ENCODE data around the gene FNDC7.

The FNDC7 gene

GRCh38 chr1:108717774-108718316 is 5.1 kb downstream of the FNDC7 start:
- Histone ChIP-seq H3K27ac (no peak overlapping the region), H3K4me2 (no peak overlapping the region), H3K9ac (no peak overlapping the region), H3K27me3 (no peaks in the 10 kb centered on the region), H4K20me1 (no peaks in the 10 kb centered on the region), H3K4me1 (peaks cover 5% of the 10 kb centered on the region), H3K36me3 (no peaks in the 10 kb centered on the region), H3K9me3 (no peaks in the 10 kb centered on the region), H3K4me3 (no peak overlapping the region)
- TF ChIP-seq Cebpa-rat (IDR thresholded peaks at IDR 0.05): no peak

- no peak overlapping the region for H3K9ac ChIP-seq
- H3K4me2 ChIP-seq: no peak overlapping the region
- no peak overlapping the region for H3K27ac ChIP-seq
- peaks cover 5% of the 10 kb centered on the region for H3K4me1 ChIP-seq
- TF ChIP-seq Cebpa-rat (IDR thresholded peaks at IDR 0.05): no peak
- H3K27me3 ChIP-seq: no peaks in the 10 kb centered on the region
- no peaks in the 10 kb centered on the region for H4K20me1 ChIP-seq
- H3K4me3 ChIP-seq: no peak overlapping the region
- H3K9me3 ChIP-seq: no peaks in the 10 kb centered on the region
- no peaks in the 10 kb centered on the region for H3K36me3 ChIP-seq
Observed at GRCh38 chr1:108718927-108719655, 6.4 kb downstream of the FNDC7 start.

- no peaks in the 10 kb centered on the region for H3K27me3 ChIP-seq
- no peak overlapping the region for H3K9ac ChIP-seq
- no peaks in the 10 kb centered on the region for H3K36me3 ChIP-seq
- no peaks in the 10 kb centered on the region for H3K9me3 ChIP-seq
- H3K4me2 ChIP-seq: peak overlapping the region; percentile 16
- no peak overlapping the region for H3K27ac ChIP-seq
- no peak for TF ChIP-seq Cebpa-rat (IDR thresholded peaks at IDR 0.05)
- H4K20me1 ChIP-seq: no peaks in the 10 kb centered on the region
- peaks cover 5% of the 10 kb centered on the region for H3K4me1 ChIP-seq
- H3K4me3 ChIP-seq: no peak overlapping the region
Observed at GRCh38 chr1:108719656-108720435, 7.1 kb downstream of the FNDC7 start.

GRCh38 chr1:108722292-108722691 is 9.6 kb downstream of the FNDC7 start:
- H3K36me3 ChIP-seq: no peaks in the 10 kb centered on the region
- H3K4me2 ChIP-seq: no peak overlapping the region
- TF ChIP-seq Cebpa-rat (IDR thresholded peaks at IDR 0.05): no peak
- no peaks in the 10 kb centered on the region for H3K9me3 ChIP-seq
- no peak overlapping the region for H3K9ac ChIP-seq
- no peak overlapping the region for H3K4me3 ChIP-seq
- H3K27me3 ChIP-seq: no peaks in the 10 kb centered on the region
- H3K27ac ChIP-seq: no peak overlapping the region
- H3K4me1 ChIP-seq: peaks cover 5% of the 10 kb centered on the region
- no peaks in the 10 kb centered on the region for H4K20me1 ChIP-seq

GRCh38 chr1:108725906-108726305 is 13.2 kb downstream of the FNDC7 start:
- no peaks in the 10 kb centered on the region for H3K36me3 ChIP-seq
- no peaks in the 10 kb centered on the region for H4K20me1 ChIP-seq
- H3K9me3 ChIP-seq: no peaks in the 10 kb centered on the region
- no peaks in the 10 kb centered on the region for H3K4me1 ChIP-seq
- no peak overlapping the region for H3K9ac ChIP-seq
- H3K4me2 ChIP-seq: no peak overlapping the region
- H3K4me3 ChIP-seq: no peak overlapping the region
- no peak for TF ChIP-seq Cebpa-rat (IDR thresholded peaks at IDR 0.05)
- H3K27ac ChIP-seq: no peak overlapping the region
- H3K27me3 ChIP-seq: no peaks in the 10 kb centered on the region

- no peak overlapping the region for H3K4me3 ChIP-seq
- no peak overlapping the region for H3K9ac ChIP-seq
- H3K9me3 ChIP-seq: no peaks in the 10 kb centered on the region
- TF ChIP-seq Cebpa-rat (IDR thresholded peaks at IDR 0.05): no peak
- no peaks in the 10 kb centered on the region for H3K27me3 ChIP-seq
- no peak overlapping the region for H3K27ac ChIP-seq
- no peaks in the 10 kb centered on the region for H4K20me1 ChIP-seq
- H3K4me1 ChIP-seq: no peaks in the 10 kb centered on the region
- no peaks in the 10 kb centered on the region for H3K36me3 ChIP-seq
- no peak overlapping the region for H3K4me2 ChIP-seq
Observed at GRCh38 chr1:108728327-108728923, 15.7 kb downstream of the FNDC7 start.

- H3K4me1 ChIP-seq: no peaks in the 10 kb centered on the region
- H3K9me3 ChIP-seq: no peaks in the 10 kb centered on the region
- no peak overlapping the region for H3K9ac ChIP-seq
- H3K36me3 ChIP-seq: no peaks in the 10 kb centered on the region
- H3K4me2 ChIP-seq: no peak overlapping the region
- no peaks in the 10 kb centered on the region for H3K27me3 ChIP-seq
- H3K27ac ChIP-seq: no peak overlapping the region
- TF ChIP-seq Cebpa-rat (IDR thresholded peaks at IDR 0.05): no peak
- no peaks in the 10 kb centered on the region for H4K20me1 ChIP-seq
- H3K4me3 ChIP-seq: no peak overlapping the region
Observed at GRCh38 chr1:108729481-108729880, 16.8 kb downstream of the FNDC7 start.

- Histone ChIP-seq H3K9me3 (no peaks in the 10 kb centered on the region), H3K27ac (no peak overlapping the region), H3K4me3 (no peak overlapping the region), H3K9ac (no peak overlapping the region), H3K4me2 (no peak overlapping the region), H4K20me1 (no peaks in the 10 kb centered on the region), H3K36me3 (no peaks in the 10 kb centered on the region), H3K27me3 (no peaks in the 10 kb centered on the region), H3K4me1 (no peaks in the 10 kb centered on the region)
- TF ChIP-seq Cebpa-rat (IDR thresholded peaks at IDR 0.05): no peak
Observed at GRCh38 chr1:108732398-108732797, 19.7 kb downstream of the FNDC7 start.

GRCh38 chr1:108734171-108734865 is 21.6 kb downstream of the FNDC7 start:
- no peaks in the 10 kb centered on the region for H4K20me1 ChIP-seq
- TF ChIP-seq Cebpa-rat (IDR thresholded peaks at IDR 0.05): no peak
- H3K4me3 ChIP-seq: no peak overlapping the region
- H3K9ac ChIP-seq: no peak overlapping the region
- H3K27ac ChIP-seq: no peak overlapping the region
- H3K4me1 ChIP-seq: no peaks in the 10 kb centered on the region
- no peaks in the 10 kb centered on the region for H3K27me3 ChIP-seq
- H3K9me3 ChIP-seq: no peaks in the 10 kb centered on the region
- no peak overlapping the region for H3K4me2 ChIP-seq
- no peaks in the 10 kb centered on the region for H3K36me3 ChIP-seq

Measured in BLaER1 (cell line).